Neuronal stem cell (in vitro differentiated cells): ENCODE results near the gene TMEM97.

ENCODE experiments used
- DNase-seq: peaks from one replicate; pipeline ENCODE4 v3.0.0-alpha.2; 2013; ENCODE audit warnings: low spot score
- H2AFZ ChIP-seq: one replicate; pipeline ENCODE4 v1.6.1; 2013; ENCODE audit warnings: mild to moderate bottlenecking, low read length, inconsistent platforms
- H2AK5ac ChIP-seq: 2 replicates; pipeline ENCODE4 v1.6.1; 2013; ENCODE audit warnings: low read depth, mild to moderate bottlenecking, inconsistent platforms, low read length, moderate library complexity, mixed read lengths
- H2BK120ac ChIP-seq: 2 replicates; pipeline ENCODE4 v1.6.1; 2013; ENCODE audit warnings: low read depth, mild to moderate bottlenecking, inconsistent platforms, low read length, moderate library complexity, mixed read lengths
- H2BK12ac ChIP-seq: one replicate; pipeline ENCODE4 v1.6.1; 2013; ENCODE audit warnings: low read length, inconsistent platforms
- H2BK15ac ChIP-seq: 2 replicates; pipeline ENCODE4 v1.6.1; 2013; ENCODE audit warnings: mild to moderate bottlenecking, low read length, inconsistent platforms, mixed read lengths
- H2BK5ac ChIP-seq: one replicate; pipeline ENCODE4 v1.6.1; 2013; ENCODE audit warnings: inconsistent platforms, mild to moderate bottlenecking, low read length, moderate library complexity
- H3K14ac ChIP-seq: one replicate; pipeline ENCODE4 v1.6.1; 2013; ENCODE audit warnings: low read length, inconsistent platforms
- H3K18ac ChIP-seq: 2 replicates; pipeline ENCODE4 v1.6.1; 2013; ENCODE audit warnings: low read length, inconsistent platforms
- H3K23ac ChIP-seq: 2 replicates; pipeline ENCODE4 v1.6.1; 2013; ENCODE audit warnings: low read depth, mild to moderate bottlenecking, mixed read lengths, low read length, inconsistent platforms; ENCODE audit not compliant: poor library complexity
- H3K27ac ChIP-seq: replicated peaks from 3 replicates; pipeline ENCODE4 v1.5.1; 2013; ENCODE audit warnings: low read length, inconsistent platforms
- H3K27me3 ChIP-seq, 3 experiments: 2 replicates each; pipeline ENCODE4 v1.6.1; 2013; ENCODE audit warnings: low read length in 3 of 3, mild to moderate bottlenecking in 2 of 3, inconsistent platforms in 1 of 3, low read depth in 1 of 3, mixed read lengths in 1 of 3, moderate library complexity in 1 of 3; ENCODE audit not compliant: control insufficient read depth in 3 of 3, insufficient read depth in 3 of 3
- H3K36me3 ChIP-seq, 2 donors: replicated peaks in 1 of 2; 2 replicates each; pipeline ENCODE4 v1.6.1; 2013; ENCODE audit warnings: low read length in 2 of 2; ENCODE audit not compliant: control insufficient read depth in 2 of 2, insufficient read depth in 2 of 2
- H3K4ac ChIP-seq: 2 replicates; pipeline ENCODE4 v1.6.1; 2013; ENCODE audit warnings: inconsistent platforms, mild to moderate bottlenecking, low read length, moderate library complexity
- H3K4me1 ChIP-seq, 2 donors: 1 replicate in 1 of 2; 2 replicates in 1 of 2; pipeline ENCODE4 v1.6.1; 2013; ENCODE audit warnings: low read length in 2 of 2, low read depth in 1 of 2; ENCODE audit not compliant: control insufficient read depth in 2 of 2, insufficient read depth in 1 of 2
- H3K4me2 ChIP-seq: one replicate; pipeline ENCODE4 v1.6.1; 2013; ENCODE audit warnings: mild to moderate bottlenecking, low read length, inconsistent platforms; ENCODE audit not compliant: insufficient read depth, poor library complexity, severe bottlenecking
- H3K4me3 ChIP-seq, 2 donors: 2 replicates each; pipeline ENCODE4 v1.5.1; 2013; ENCODE audit warnings: low read length in 2 of 2, mild to moderate bottlenecking in 2 of 2, inconsistent platforms in 1 of 2, moderate library complexity in 1 of 2
- H3K79me1 ChIP-seq: one replicate; pipeline ENCODE4 v1.6.1; 2013; ENCODE audit warnings: low read depth, mild to moderate bottlenecking, inconsistent platforms, low read length, moderate library complexity
- H3K9ac ChIP-seq: one replicate; pipeline ENCODE4 v1.6.1; 2013; ENCODE audit warnings: mild to moderate bottlenecking, low read depth, low read length, inconsistent platforms; ENCODE audit not compliant: poor library complexity
- H3K9me3 ChIP-seq, 2 donors: replicated peaks in 1 of 2; 2 replicates each; pipeline versions ENCODE3 to v1.6.1; 2013; ENCODE audit warnings: low read length in 2 of 2, mild to moderate bottlenecking in 2 of 2, inconsistent platforms in 1 of 2, low read depth in 1 of 2, mixed read lengths in 1 of 2, moderate library complexity in 1 of 2; ENCODE audit not compliant: control insufficient read depth in 2 of 2, insufficient read depth in 1 of 2
- H4K8ac ChIP-seq: one replicate; pipeline ENCODE4 v1.6.1; 2013; ENCODE audit warnings: low read depth, mild to moderate bottlenecking, inconsistent platforms, low read length, moderate library complexity
- H4K91ac ChIP-seq: one replicate; pipeline ENCODE4 v1.6.1; 2013; ENCODE audit warnings: low read length, low read depth, mild to moderate bottlenecking, inconsistent platforms; ENCODE audit not compliant: poor library complexity
- WGBS, 2 donors: extraction: QIAGEN DNeasy Blood & Tissue Kit; methylation state at CpG; one replicate each; pipeline ENCODE4 v1.1.7; 2013; ENCODE audit warnings: missing lambda C conversion rate in 2 of 2, mixed read lengths in 1 of 2; ENCODE audit not compliant: insufficient read length in 2 of 2, insufficient replicate concordance in 1 of 2; ENCODE audit errors: extremely low coverage in 2 of 2; 5-methylcytosine and 5-hydroxymethylcytosine counted together

The TMEM97 gene

DNA sequence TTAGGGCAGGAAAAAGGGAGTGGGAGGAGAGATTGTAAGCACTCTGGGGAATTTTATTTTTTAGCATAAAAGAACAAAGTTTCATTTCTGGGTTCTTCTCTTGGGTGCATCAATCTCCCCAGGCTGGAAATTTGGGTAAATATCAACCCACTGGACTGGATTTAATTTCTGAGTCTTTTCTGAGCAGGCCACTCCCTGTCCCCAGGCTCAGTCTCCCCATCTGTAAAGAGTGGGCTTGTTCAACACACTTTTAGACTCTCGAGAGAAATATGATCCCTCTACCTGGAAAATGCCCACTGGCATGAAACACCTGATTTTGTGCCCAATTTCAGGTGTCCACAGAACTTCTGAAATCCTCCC lies 51.7 kb downstream of the TMEM97 start:
- Histone ChIP-seq H3K23ac (no peak overlapping the region), H2AK5ac (no peak overlapping the region), H3K36me3 (peaks cover 0 to 8% of the 10 kb centered on the region in 2 donors), H3K4me3 (peak overlapping the region in 1 of 2 donors; percentile 97), H3K4ac (no peak overlapping the region), H2BK12ac (no peak overlapping the region), H3K27me3 (peaks cover 0 to 16% (median 0%) of the 10 kb centered on the region in 3 experiments), H4K8ac (no peak overlapping the region), H3K9me3 (no peaks in the 10 kb centered on the region), H3K9ac (no peak overlapping the region), H3K4me1 (peaks cover 24 to 25% of the 10 kb centered on the region in 2 donors), H3K79me1 (peaks cover 3% of the 10 kb centered on the region), H3K14ac (no peak overlapping the region), H2BK120ac (no peak overlapping the region), H2AFZ (peak overlapping the region; percentile 97), H4K91ac (no peak overlapping the region), H2BK15ac (no peak overlapping the region), H3K4me2 (no peak overlapping the region), H3K18ac (no peak overlapping the region), H3K27ac (peak overlapping the region; percentile 64), H2BK5ac (no peak overlapping the region)
- no CpG with 5 or more reads among the region's 1 CpG for WGBS, 2 donors
- no peak for DNase-seq

DNA sequence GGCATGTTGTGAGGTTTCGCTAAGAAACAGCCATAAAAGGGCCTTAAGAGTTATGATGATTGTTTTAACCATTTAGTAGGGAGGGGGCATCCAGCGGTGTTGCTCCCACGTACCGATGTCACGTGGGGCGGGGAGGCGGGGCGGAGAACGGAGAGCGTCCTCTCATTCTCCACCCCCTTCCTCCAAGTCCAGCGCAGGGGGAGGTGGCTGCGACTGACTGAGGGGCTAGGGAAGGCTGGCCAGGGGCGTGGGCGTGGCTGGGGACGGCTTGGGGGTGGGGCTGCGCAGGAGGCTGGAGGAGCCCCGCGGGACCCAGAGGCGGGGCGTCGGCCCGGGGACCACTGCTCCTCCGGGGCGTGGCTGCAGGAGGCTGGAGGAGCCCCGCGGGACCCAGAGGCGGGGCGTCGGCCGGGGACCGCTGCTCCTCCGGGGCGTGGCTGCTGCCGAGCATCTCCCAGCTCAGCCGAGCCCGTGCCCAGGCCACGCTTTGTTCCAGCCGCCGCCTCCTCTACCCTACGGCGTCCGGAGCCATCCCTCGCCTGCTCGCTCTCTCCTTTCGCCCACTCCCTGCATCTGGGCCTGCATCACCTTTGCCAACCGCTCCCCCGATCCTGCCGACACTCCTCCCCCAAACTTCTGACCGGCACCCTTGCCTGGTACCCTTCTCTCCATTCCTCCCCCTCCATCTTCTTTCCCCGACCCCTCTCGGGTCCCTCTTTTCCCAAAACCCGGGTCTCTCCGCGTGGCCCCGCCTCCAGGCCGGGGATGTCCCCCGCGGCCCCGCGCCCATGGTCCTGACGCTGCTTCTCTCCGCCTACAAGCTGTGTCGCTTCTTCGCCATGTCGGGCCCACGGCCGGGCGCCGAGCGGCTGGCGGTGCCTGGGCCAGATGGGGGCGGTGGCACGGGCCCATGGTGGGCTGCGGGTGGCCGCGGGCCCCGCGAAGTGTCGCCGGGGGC lies 52.5 kb downstream of the TMEM97 start, which contains the start of gene SARM1:
TSS of gene SARM1 (plus strand) at position 450 of the 958 bp plus-strand sequence. CDS start at position 789, 339 bp downstream.
- Histone ChIP-seq H3K14ac (no peak within 1 kb of the TSS), H3K27me3 (peaks cover 0 to 16% (median 0%) of the 10 kb centered on the region in 3 experiments), H3K9ac (peak within 1 kb of the TSS; percentile 80), H3K27ac (peak within 1 kb of the TSS; percentile 75), H4K8ac (no peak within 1 kb of the TSS), H3K23ac (peak within 1 kb of the TSS; percentile 60), H3K36me3 (peaks cover 0 to 8% of the 10 kb centered on the region in 2 donors), H2AK5ac (peak within 1 kb of the TSS; percentile 20), H3K79me1 (peaks cover 3% of the 10 kb centered on the region), H3K9me3 (no peaks in the 10 kb centered on the region), H3K4ac (no peak within 1 kb of the TSS), H2BK5ac (peak within 1 kb of the TSS; percentile 62), H2BK120ac (no peak within 1 kb of the TSS), H3K18ac (peak within 1 kb of the TSS; percentile 92), H2BK12ac (no peak within 1 kb of the TSS), H3K4me1 (peaks cover 24 to 25% of the 10 kb centered on the region in 2 donors), H3K4me2 (peak within 1 kb of the TSS; percentile 96), H2AFZ (peak within 1 kb of the TSS; percentile 97), H3K4me3 (peak within 1 kb of the TSS; percentile 79 to 97), H2BK15ac (peak within 1 kb of the TSS; percentile 49), H4K91ac (peak within 1 kb of the TSS; percentile 39)
- peak; percentile 94 for DNase-seq
- WGBS, 2 donors: no CpG with 5 or more reads among the region's 80 CpGs

DNA sequence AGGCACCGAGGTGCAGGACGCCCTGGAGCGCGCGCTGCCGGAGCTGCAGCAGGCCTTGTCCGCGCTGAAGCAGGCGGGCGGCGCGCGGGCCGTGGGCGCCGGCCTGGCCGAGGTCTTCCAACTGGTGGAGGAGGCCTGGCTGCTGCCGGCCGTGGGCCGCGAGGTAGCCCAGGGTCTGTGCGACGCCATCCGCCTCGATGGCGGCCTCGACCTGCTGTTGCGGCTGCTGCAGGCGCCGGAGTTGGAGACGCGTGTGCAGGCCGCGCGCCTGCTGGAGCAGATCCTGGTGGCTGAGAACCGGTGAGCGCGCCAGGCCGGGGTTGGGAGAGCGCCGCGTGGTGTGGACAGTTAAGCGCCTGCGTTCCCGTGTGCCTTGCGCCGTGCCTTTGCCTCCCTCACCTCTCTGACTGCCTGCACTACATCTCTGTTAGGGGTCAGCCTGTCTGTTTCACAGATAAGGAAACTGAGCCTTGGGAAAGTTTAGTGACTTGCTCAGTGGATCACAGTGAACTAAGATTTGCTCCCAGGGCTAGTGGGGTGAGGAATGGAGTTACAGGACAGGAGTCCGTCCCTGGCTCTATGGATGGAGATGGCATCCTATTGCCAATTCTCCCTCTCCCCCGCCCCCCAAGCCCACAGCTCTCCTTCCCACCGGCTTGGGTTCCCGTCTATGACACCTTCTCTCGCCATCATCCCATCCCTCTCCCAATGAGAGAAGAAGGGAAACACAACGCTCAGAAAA lies 53.4 kb downstream of the TMEM97 start:
- Histone ChIP-seq H2BK12ac (no peak overlapping the region), H2BK5ac (peak overlapping the region; percentile 62), H3K18ac (peak overlapping the region; percentile 92), H3K4me1 (peaks cover 24 to 25% of the 10 kb centered on the region in 2 donors), H3K9me3 (no peaks in the 10 kb centered on the region), H3K14ac (no peak overlapping the region), H3K36me3 (peaks cover 0 to 12% of the 10 kb centered on the region in 2 donors), H3K9ac (peak overlapping the region; percentile 80), H3K27me3 (peaks cover 0 to 16% (median 0%) of the 10 kb centered on the region in 3 experiments), H2AFZ (peak overlapping the region; percentile 97), H3K27ac (no peak overlapping the region), H4K91ac (peak overlapping the region; percentile 39), H4K8ac (no peak overlapping the region), H2BK15ac (no peak overlapping the region), H3K23ac (peak overlapping the region; percentile 60), H3K4me3 (peak overlapping the region; percentile 79 to 97), H2AK5ac (peak overlapping the region; percentile 20), H3K4ac (no peak overlapping the region), H3K79me1 (peaks cover 3% of the 10 kb centered on the region), H3K4me2 (peak overlapping the region; percentile 96), H2BK120ac (no peak overlapping the region)
- no peak for DNase-seq
- no CpG with 5 or more reads among the region's 53 CpGs for WGBS, 2 donors
